HCT116 (cell line): ENCODE results near the gene KRT36.

Experiments
- CTCF ChIP-seq, 3 experiments: fragments of 200-600 bp in 1 of 3; sonication (generic) in 1 of 3; IDR thresholded peaks in 2 of 3; conservative IDR thresholded peaks in 1 of 3; 2 replicates each; pipeline ENCODE4 v1.5.1; 2012 to 2017; ENCODE audit warnings: low read depth in 2 of 3, low read length in 2 of 3, antibody characterized with exemption in 1 of 3, borderline replicate concordance in 1 of 3, control low read depth in 1 of 3, mild to moderate bottlenecking in 1 of 3, mixed read lengths in 1 of 3, mixed run types in 1 of 3, moderate library complexity in 1 of 3; ENCODE audit not compliant: insufficient read depth in 1 of 3
- EZH2 ChIP-seq: fragments of 200-600 bp; sonication (generic); IDR thresholded peaks from 2 replicates; pipeline ENCODE4 v1.6.1; 2017; ENCODE audit warnings: antibody characterized with exemption, mixed run types
- EZH2phosphoT487 ChIP-seq: fragments of 200-600 bp; IDR thresholded peaks from 2 replicates; pipeline ENCODE4 v1.6.1; 2018; ENCODE audit warnings: antibody characterized with exemption, borderline replicate concordance
- POLR2A ChIP-seq: IDR thresholded peaks from 2 replicates; pipeline ENCODE4 v1.7.0; 2011; ENCODE audit warnings: borderline replicate concordance; ENCODE audit not compliant: insufficient read depth, insufficient read length; ENCODE audit errors: extremely low read depth
- POLR2AphosphoS5 ChIP-seq: IDR thresholded peaks from 2 replicates; pipeline ENCODE4 v1.6.1; 2011; ENCODE audit warnings: mild to moderate bottlenecking, low read depth, low read length, moderate library complexity
- SP1 ChIP-seq: IDR thresholded peaks from 2 replicates; pipeline ENCODE4 v1.6.1; 2012; ENCODE audit warnings: low read depth
- ZNF274 ChIP-seq: fragments of 200-500 bp; sonication (Bioruptor generic); IDR thresholded peaks from 2 replicates; pipeline ENCODE4 v1.6.1; 2014; ENCODE audit warnings: mild to moderate bottlenecking, low read depth, low read length, inconsistent platforms

GRCh38 chr17:41538565-41538991 lies 48.9 kb upstream of the KRT36 start:
- TF ChIP-seq POLR2AphosphoS5 (no peak), CTCF (IDR thresholded peaks at IDR 0.05 in 2 of 3, conservative IDR thresholded peaks at IDR 0.05 in 1 of 3; ENCODE audit: borderline replicate concordance in 1 of 3, insufficient read depth in 1 of 3, low read depth in 2 of 3, low read length in 2 of 3) (no peak), SP1 (no peak), ZNF274 (no peak), POLR2A (no peak), EZH2 (no peak), EZH2phosphoT487 (no peak)
